ENCODE measurements around the gene FHIT.

DNA sequence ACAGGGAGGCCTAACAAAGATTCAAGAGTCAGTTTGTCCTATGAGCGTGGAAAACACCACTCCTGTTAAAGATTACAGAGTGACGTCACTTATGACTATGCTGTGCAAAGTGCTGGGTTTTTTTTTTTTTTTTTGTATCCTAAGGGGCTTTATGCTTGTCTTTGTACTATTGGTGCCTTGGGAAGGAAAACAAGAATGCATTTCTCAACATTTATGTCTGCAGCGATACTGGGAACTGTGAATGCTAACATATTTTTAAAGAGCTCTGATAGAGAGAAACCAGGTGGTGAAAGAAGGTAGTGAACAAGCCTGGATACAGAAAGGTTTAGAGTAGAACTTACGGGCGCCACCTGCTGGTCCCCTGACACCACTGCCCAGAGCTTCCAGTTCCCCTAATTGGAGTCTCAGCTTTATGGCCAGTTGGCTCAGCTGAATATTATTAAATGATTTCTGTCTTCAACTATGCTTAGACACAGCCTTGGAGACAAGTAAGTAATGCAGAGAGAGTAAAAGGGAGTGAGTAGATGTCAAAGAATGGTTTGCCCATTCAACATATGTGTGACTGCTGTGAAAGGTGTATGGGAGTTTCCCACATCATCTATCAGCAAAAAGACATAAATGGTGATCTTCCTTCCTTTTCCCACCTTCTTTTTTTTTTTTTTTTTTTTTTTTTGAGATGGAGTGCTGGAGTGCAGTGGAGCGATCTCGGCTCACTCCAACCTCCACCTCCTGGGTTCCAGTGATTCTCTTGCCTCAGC lies 1393.5 kb downstream of the FHIT start:
- TF ChIP-seq, protein P1, sequence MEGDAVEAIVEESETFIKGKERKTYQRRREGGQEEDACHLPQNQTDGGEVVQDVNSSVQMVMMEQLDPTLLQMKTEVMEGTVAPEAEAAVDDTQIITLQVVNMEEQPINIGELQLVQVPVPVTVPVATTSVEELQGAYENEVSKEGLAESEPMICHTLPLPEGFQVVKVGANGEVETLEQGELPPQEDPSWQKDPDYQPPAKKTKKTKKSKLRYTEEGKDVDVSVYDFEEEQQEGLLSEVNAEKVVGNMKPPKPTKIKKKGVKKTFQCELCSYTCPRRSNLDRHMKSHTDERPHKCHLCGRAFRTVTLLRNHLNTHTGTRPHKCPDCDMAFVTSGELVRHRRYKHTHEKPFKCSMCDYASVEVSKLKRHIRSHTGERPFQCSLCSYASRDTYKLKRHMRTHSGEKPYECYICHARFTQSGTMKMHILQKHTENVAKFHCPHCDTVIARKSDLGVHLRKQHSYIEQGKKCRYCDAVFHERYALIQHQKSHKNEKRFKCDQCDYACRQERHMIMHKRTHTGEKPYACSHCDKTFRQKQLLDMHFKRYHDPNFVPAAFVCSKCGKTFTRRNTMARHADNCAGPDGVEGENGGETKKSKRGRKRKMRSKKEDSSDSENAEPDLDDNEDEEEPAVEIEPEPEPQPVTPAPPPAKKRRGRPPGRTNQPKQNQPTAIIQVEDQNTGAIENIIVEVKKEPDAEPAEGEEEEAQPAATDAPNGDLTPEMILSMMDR (IDR thresholded peaks at IDR 0.05) = peak in 5 of 7 experiments; percentile 80 to 89 (median 87)
- TF ChIP-seq POLR2A (IDR thresholded peaks at IDR 0.05) = no peak
